Activated CD4-positive, alpha-beta T cell treated with anti-CD3 and anti-CD28 coated beads, Interleukin-10, Interleukin-2, amounts not matched to agents 100 ng/mL and 50 ng/mL, durations not matched to agents 16 hours and 8 hours (primary cell): ENCODE measurements around the gene SERINC5.

ENCODE experiments used
- DNase-seq: peaks from one replicate; pipeline ENCODE4 v3.0.0-alpha.2; 2020

SERINC5 gene

DNA sequence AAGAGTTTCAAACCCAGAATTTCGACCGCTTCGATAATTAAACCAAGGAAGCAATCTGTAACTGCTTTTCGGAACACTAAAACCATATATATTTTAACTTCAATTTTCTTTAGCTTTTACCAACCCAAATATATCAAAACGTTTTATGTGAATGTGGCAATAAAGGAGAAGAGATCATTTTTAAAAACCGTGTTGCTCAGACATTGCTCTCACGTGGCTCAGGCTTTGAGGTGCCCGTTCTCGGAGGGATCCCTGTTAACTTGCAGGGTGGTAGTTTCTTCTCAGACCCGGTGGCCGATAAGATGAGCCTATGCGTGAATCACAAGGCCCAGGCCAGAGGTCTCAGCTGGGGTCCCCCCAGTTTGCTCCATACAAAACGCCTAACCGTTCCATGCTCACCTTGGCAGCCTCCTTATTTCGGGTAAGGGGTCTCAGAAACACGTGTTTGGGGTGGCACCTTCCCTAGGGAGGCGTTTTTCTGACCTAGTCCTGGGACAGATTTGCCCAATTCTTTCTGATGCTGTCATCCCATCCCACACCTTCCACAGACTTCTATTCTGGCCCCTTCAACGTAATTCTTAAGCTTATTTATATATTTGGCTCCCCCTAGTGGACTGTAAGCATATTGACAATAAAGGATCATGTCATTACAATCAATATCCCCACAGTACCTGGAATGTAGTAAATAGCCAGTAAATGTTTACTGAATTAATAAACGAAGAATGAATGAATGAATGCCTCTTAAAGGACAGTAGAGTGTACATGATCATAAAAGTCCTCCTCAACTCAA lies 172.6 kb downstream of the SERINC5 start:
- peak; percentile 73 for DNase-seq

DNA sequence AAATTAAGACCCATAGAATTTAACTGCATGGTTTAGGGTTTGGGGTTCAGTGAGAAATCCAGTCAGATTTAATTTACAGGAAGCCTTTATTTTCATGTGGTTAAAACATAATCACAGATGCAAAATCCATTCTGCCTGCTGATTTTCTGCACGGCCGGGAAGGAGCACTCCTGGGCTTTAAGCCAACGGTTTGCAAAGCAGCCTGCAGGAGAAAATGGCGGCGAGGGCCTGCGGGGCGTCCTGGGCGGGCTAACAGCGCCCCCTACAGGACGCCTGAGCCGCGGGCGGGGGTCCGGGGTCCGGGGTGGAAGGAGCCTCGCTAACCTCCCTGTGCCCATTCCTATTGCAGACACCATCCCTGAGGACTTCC lies 173.1 kb downstream of the SERINC5 start:
- DNase-seq = peak; percentile 80

DNA sequence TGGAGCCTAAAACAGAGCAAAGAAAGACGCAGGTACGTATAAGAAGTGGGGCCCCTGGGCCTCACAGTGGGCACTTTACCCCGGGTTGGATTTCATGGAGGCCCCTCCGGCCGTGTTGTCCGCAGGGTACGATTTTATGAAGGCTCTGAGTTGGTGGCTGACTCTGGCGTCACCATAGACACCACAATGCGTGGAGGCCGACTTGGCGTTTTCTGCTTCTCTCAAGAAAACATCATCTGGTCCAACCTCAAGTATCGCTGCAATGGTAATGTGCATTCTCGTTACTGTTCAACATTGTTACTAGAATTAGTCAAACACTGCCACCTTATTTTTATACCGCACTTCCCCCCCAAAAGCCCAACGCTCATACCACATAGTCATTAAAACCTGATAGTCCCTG lies 173.6 kb downstream of the SERINC5 start:
- DNase-seq = no peak

DNA sequence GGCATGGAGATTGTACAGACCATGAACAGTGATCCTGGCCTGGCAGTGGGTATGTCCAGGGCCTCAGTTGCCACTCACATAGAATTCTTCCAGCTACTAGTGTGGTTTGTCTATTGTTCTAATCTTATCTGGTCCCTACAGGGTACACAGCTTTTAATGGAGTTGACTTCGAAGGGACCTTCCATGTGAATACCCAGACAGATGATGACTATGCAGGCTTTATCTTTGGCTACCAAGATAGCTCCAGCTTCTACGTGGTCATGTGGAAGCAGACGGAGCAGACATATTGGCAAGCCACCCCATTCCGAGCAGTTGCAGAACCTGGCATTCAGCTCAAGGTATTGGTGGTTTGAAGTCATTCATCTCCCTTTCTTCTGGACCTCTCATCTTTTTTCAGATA lies 176.9 kb downstream of the SERINC5 start:
- no peak for DNase-seq

DNA sequence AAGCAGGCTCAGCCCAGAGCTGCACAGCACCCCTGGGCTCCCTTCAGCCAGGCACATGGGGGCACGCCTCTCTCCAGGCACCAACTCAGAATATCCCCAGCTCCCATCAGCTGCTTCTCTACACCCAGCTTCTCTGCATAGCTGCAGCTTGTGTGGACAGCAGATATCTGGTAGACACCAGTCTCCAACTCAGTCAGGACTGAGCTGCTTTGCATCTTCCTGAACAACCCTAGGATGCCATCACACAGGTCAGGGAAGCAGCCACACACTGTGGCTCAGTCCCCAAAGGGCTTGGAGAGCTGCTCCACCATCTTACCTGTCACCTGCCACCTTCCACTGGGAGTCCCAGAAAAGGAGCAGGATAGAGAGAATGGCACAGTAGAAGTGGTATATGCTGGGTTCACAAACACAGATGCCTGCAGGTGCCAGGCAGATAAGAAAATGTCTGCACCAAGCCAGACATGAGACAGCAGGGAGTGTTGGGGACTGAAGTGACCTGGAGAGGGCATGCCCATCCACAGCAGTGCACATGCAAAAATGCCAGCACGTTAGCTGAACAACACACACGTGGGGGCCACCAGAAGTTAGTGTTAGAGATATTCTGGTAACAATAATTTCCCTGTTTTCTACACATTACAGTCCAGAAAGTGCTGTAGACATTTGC lies 178.7 kb downstream of the SERINC5 start:
- DNase-seq = no peak

DNA sequence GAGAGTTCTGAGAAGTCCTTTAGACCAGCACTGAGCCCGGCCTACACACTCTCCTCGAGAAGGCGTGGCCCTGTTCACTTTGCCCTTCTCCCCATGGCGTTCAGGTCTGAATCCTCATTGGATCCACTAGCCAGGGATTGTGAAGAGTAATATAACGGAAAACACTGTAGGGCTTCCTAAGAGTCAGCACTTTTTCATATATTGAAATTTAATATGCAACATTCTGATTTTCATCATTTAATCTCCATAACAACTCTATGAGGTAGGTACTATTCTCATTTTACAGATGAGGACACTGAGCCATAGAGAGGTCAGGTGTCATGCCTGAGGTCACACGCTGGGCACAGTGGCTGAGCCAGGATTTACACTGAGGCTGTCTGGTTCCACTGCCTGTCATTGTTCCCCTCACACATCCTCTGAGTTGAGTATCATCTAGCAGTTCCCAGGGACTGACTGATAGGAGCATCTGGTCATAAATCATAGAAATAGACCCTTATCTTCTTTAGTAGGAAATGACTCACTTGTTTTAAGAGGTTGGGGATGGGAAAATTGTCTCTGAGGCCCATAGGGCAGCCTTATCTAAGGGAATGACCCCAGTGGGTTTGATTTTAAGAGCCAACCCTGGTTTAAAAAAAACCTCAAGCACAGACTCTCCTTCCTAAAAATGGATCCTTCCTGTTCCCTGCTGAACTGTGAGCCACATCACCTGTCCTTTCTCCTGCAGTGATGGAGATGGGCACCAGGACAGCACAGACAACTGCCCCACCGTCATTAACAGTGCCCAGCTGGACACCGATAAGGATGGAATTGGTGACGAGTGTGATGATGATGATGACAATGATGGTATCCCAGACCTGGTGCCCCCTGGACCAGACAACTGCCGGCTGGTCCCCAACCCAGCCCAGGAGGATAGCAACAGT lies 179.5 kb downstream of the SERINC5 start:
- DNase-seq = no peak

DNA sequence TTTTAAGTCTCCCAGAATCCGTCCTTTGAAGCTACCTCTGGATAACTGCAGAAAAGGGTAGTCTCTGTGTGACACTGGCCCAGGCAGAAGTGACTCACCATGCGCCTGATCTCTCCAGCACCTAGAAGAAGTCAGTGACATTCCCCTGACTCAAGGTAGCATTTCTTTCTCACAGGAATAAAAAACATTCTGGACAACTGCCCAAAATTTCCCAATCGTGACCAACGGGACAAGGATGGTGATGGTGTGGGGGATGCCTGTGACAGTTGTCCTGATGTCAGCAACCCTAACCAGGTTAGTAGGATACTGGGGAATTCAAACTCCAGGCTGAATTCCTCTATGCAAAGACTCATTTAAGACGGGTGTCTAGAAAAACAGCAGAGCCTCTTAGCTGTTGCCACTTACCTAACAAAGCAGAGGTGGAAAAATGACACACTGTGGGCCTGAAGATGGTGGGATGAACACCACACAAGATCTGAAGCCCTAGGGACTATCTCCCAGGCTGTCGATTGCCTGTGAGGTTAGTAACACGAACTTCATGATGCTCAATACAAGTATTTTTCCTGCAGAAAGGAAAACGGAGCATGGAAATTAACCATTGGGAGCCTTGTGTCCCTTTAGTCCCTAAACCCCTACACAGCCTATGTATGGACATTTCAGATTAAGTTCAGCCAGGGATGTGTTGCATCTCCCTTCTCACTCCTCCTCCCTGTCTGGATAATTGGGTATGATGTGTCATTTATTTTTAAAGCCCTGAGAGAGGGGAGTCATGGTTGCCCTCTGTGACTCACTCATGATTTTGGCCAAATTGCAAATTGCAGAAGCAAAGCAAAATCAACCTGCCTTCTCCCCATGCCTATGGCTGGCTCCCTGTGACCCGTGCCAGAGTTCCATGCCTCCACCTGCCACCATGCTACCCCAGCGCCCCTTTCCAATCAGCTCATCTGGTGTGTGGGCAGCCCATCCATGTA lies 183.5 kb downstream of the SERINC5 start:
- DNase-seq = no peak

DNA sequence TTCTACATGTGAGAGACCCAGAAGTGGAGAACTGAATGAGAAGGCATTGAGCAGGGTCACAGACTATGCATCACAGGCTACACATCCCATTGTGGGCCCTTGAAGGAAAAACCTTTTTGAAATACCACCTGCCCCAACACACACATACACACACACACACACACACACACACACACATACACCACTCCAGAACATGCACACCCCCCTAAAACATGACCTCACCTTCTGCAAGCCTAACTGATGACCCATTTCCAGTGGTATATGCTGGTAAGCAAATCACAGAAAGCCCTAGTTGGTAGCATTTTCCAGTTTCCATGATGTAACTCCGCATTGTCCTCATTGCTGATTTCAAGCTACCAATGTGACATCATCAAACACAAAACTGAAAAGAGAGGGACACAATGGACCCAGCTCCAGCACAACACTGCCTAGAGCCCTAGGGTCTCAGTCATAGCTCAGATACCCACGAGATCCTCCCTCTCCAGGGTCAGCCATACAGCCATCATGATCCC lies 184.3 kb downstream of the SERINC5 start:
- DNase-seq = no peak

DNA sequence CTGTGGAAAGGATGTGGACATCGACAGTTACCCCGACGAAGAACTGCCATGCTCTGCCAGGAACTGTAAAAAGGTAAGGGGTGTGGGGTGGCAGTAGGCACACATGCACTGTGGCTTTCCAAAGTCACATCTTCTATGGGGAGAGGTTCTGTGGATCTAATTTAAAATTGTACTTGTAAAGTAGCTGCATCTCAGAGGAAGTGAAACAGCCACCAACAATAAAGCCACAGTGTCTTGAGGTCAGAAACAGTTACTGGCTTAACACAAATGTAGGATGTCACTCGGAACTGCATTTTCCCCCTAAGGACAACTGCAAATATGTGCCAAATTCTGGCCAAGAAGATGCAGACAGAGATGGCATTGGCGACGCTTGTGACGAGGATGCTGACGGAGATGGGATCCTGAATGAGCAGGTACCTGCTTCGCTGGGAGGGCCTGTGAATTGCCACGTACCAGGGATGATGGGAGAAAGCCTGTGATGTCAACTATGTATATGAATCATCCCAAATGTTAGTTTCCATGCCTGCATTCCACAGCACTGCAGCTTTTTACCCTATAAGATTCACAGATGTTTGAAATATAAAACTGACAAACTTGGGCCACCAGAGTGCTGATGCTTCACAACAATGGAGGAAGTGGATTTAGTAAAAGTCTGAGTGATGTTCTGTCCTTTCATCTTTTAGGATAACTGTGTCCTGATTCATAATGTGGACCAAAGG lies 185.4 kb downstream of the SERINC5 start:
- no peak for DNase-seq

DNA sequence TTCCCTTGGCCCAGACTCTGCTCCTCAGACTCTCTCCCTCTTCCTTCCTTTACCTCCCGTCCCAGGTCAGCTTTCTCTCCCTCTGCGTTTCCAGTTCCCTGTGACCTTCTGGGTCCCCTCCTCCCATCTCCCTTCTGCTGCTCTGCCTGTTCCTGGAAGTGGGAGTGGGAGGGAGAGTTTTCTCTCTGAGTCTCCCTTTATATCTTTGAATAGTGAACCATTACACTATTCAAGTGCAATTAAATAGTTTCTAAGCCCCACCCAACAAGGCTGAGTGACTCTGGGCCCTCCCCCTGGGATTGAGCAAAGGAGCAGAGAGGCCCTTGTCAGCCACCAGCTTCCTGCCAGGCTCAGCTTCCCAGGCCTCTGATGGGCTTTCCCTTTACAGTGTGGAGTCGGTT lies 185.9 kb downstream of the SERINC5 start:
- DNase-seq = no peak

DNA sequence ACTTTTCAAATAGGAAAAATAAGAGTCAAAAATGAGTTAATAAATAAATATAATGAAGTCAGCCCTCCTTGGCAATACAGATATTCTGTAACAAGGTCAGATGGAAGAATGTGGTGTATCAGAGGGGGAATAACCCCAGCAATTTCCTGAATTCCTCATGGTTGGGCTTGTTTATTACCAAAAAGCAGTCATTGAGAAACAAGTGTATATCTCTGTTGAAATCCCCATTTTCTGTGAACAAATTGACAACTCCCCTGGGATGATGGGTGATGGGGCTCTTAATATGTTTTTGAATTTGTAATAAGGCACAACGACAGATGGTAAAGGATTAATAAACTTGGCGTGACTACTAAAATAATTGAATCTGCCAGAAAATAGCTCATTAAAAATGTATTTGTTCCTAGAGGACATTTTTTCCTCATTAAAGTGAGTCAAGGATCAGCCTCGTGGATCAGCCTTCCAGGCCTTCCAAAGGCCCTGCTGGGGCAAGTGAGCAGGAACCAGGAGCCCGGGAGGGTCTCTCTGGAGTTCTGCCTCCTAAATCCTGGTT lies 186.5 kb downstream of the SERINC5 start:
- no peak for DNase-seq

DNA sequence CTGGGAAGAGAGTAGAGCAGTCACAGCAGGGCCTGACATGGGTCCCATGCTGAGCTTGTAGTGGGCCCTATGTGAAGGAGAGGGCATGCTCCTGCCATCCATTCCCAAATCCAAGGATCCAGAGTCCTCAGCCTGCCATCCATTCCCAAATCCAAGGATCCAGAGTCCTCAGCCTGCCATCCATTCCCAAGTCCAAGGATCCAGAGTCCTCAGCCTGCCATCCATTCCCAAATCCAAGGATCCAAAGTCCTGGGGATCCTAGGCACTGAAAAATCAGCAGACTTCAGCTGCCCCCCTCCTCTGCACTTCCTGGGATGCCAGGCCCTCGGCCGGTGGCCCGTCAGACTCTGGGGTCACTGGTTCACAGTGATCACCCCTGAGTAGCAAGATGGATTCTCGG lies 187.1 kb downstream of the SERINC5 start:
- DNase-seq = no peak

DNA sequence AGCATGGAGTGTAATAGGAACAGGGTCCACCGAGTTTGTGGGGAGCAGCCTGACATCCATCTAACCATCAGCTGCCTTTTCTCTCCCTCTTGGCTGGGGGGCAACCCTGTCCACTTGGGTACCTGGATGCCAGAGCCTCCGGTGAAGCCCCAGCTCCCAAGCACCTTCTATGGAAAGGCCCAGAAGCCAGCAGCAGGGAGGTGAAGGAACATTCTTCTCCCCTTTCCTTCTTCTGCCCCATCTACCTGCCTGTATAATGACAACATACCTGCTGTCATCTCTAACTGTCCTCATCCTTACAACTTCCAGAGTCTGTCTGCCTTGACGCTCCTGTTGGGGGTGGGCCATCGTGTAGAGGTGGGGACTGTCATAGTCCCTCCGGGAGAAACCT lies 187.6 kb downstream of the SERINC5 start:
- DNase-seq = no peak

DNA sequence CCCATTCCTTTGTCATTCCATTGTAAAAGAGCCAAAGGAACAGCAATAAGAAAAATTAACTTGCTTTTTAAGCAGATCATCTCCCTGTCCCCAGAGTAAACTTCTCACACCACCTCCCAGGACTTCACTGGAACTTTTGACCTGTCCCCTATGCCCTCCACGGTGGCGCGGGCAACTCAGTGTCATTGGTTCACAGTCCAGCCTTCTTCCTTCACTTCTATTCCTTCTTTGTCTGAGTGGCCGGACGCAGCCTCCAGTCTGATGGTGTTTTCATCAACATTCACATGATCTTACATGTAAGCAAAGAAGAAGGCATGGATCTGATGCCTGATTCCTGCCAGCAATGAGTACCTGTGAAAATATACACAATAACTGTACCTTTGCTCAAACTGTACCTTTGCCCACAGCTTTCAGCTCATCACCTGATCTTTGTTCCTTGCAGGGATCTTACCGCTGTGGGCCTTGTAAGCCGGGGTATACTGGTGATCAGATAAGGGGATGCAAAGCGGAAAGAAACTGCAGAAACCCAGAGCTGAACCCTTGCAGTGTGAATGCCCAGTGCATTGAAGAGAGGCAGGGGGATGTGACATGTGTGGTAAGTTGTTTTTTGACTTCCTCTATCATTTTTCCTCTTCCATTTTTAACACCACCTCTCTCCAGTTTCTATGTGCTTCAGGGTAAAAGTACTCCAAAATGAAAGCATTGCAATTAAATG lies 188.2 kb downstream of the SERINC5 start:
- no peak for DNase-seq

DNA sequence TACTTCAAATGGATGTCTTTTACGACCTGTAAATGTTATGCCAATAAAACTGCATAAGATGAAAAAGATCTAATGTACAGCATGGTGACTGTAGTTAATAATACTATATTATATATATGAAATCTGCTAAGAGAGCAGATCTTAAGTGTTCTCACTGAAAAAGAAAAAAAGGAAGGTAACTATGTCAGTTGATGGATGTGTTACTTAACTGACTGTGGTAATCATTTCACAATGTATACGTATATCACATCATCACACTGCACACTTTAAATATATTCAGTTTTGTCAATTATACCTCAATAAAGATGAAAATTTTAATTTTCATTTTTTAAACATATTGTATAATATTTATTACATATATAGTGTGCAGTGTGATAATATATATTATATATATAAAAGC lies 188.8 kb downstream of the SERINC5 start:
- DNase-seq = no peak

DNA sequence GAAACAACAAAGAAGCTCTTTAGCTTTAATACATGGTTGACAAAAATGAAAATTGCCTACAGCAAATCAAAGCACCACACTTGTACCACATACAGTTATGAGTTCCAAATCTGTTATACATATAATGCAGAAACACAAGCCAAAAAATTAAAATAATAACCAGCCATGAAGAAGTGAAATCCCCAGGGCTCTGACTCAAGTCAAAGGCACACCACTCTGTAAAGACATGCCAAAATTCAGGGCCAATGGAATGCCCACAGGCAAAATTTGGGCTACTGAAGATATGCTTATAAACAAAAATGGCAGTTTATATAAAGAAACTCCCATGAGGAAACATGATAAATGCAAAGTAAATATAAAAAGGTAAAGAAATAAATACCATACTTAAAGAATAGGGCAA lies 191.7 kb downstream of the SERINC5 start:
- DNase-seq = no peak
